PC-3 (cell line): Measurements from ENCODE around the gene PDX1. TPM values are rescaled to one million over a fixed set of nuclear protein-coding genes. Genes with fewer than 3 reads are reported as not detected.

Source experiments
- ATAC-seq: fragments of 200-7000 bp; cut with Tn5 transposase; 2 replicates; pipeline ENCODE4 v1.9.1; 2020; ENCODE audit warnings: mild to moderate bottlenecking, moderate library complexity
- BruUV-seq: library from RNA; stranded (reverse); fragments of 400-500 nt; replicated peaks from 2 replicates; lab custom pipeline; 2021; lab: Mats Ljungman, UMichigan
- CTCF ChIA-PET: fragments of 300-600 bp; sonication (Branson Sonifier 250); formaldehyde crosslinking; loops from one replicate; lab custom pipeline; 2022; ENCODE audit warnings: antibody characterized with exemption; lab: Charles Lee
- POLR2A ChIA-PET: fragments of 300-600 bp; sonication (Branson Sonifier 250); formaldehyde crosslinking; loops from one replicate; lab custom pipeline; 2022; ENCODE audit warnings: antibody characterized with exemption; ENCODE audit not compliant: unreplicated experiment; lab: Charles Lee
- DNase-seq: peaks from one replicate; pipeline ENCODE4 v3.0.0-alpha.2; 2015
- H2AFZ ChIP-seq: fragments of 300-600 bp; sonication (generic); 2 replicates; pipeline ENCODE4 v1.6.0; 2016; ENCODE audit warnings: antibody characterized with exemption, low read length
- H3F3A ChIP-seq: fragments of 300-600 bp; sonication (generic); one replicate; pipeline ENCODE4 v1.6.0; 2017; ENCODE audit warnings: antibody characterized with exemption, low read length, control low read depth, mild to moderate bottlenecking; ENCODE audit not compliant: unreplicated experiment
- H3K27ac ChIP-seq: fragments of 300-600 bp; sonication (generic); 2 replicates; pipeline ENCODE4 v1.5.1; 2016; ENCODE audit warnings: mild to moderate bottlenecking, low read length
- H3K27me3 ChIP-seq: fragments of 300-600 bp; sonication (generic); 2 replicates; pipeline ENCODE4 v1.6.1; 2016; ENCODE audit warnings: low read length, mixed read lengths
- H3K36me3 ChIP-seq: fragments of 300-600 bp; sonication (generic); 2 replicates; pipeline ENCODE4 v1.6.1; 2016; ENCODE audit warnings: low read depth, mixed run types, low read length, mixed read lengths
- H3K4me1 ChIP-seq: fragments of 300-600 bp; sonication (generic); 2 replicates; pipeline ENCODE4 v1.5.1; 2016; ENCODE audit warnings: low read length; ENCODE audit not compliant: insufficient read depth
- H3K4me2 ChIP-seq: fragments of 300-600 bp; sonication (generic); 2 replicates; pipeline ENCODE4 v1.6.0; 2016; ENCODE audit warnings: low read length
- H3K4me3 ChIP-seq: fragments of 300-600 bp; sonication (generic); 2 replicates; pipeline ENCODE4 v1.5.1; 2016; ENCODE audit warnings: mild to moderate bottlenecking, low read length, mixed read lengths
- H3K79me2 ChIP-seq: fragments of 300-600 bp; sonication (generic); 2 replicates; pipeline ENCODE4 v1.6.1; 2017; ENCODE audit warnings: low read length, mixed read lengths
- H3K9ac ChIP-seq: fragments of 300-600 bp; sonication (generic); 2 replicates; pipeline ENCODE4 v1.6.0; 2016; ENCODE audit warnings: mild to moderate bottlenecking, low read length
- H3K9me2 ChIP-seq: fragments of 300-600 bp; sonication (generic); replicated peaks from 2 replicates; pipeline ENCODE4 v1.6.1; 2016; ENCODE audit warnings: mixed run types, low read length, mixed read lengths
- H3K9me3 ChIP-seq: fragments of 300-600 bp; sonication (generic); 2 replicates; pipeline ENCODE4 v1.6.1; 2016; ENCODE audit warnings: low read length, mixed read lengths
- H4K20me1 ChIP-seq: fragments of 300-600 bp; sonication (generic); 2 replicates; pipeline ENCODE4 v1.6.1; 2016; ENCODE audit warnings: low read length, mixed read lengths
- EZH2 ChIP-seq: fragments of 300-600 bp; sonication (generic); IDR thresholded peaks from one replicate; pipeline ENCODE4 v1.6.1; 2017; ENCODE audit warnings: antibody characterized with exemption, mild to moderate bottlenecking, low read length; ENCODE audit not compliant: unreplicated experiment
- EZH2phosphoT487 ChIP-seq: fragments of 300-600 bp; sonication (generic); IDR thresholded peaks from 2 replicates; pipeline ENCODE4 v1.6.1; 2018; ENCODE audit warnings: mild to moderate bottlenecking, antibody characterized with exemption, low read length, borderline replicate concordance
- intact Hi-C: fragments of 100-400 bp; cut with micrococcal nuclease; formaldehyde crosslinking; loops from 2 replicates; pipeline ENCODE4 v1.9.0; 2023
- total RNA-seq: library from RNA; depleted of rRNA; stranded (reverse); fragments of >200 nt; gene quantifications from 2 replicates; pipeline ENCODE4 v1.2.3, GENCODE V29; 2014
- TF ChIP-seq, protein P1 (sequence below): fragments of 300-600 bp; sonication (generic); conservative IDR thresholded peaks from 2 replicates; pipeline ENCODE4 v1.5.1; 2017; ENCODE audit warnings: antibody characterized with exemption, low read depth, mild to moderate bottlenecking, low read length

Gene PDX1
- total RNA-seq, 1 experiment from 2014 or later, result not detected

DNA sequence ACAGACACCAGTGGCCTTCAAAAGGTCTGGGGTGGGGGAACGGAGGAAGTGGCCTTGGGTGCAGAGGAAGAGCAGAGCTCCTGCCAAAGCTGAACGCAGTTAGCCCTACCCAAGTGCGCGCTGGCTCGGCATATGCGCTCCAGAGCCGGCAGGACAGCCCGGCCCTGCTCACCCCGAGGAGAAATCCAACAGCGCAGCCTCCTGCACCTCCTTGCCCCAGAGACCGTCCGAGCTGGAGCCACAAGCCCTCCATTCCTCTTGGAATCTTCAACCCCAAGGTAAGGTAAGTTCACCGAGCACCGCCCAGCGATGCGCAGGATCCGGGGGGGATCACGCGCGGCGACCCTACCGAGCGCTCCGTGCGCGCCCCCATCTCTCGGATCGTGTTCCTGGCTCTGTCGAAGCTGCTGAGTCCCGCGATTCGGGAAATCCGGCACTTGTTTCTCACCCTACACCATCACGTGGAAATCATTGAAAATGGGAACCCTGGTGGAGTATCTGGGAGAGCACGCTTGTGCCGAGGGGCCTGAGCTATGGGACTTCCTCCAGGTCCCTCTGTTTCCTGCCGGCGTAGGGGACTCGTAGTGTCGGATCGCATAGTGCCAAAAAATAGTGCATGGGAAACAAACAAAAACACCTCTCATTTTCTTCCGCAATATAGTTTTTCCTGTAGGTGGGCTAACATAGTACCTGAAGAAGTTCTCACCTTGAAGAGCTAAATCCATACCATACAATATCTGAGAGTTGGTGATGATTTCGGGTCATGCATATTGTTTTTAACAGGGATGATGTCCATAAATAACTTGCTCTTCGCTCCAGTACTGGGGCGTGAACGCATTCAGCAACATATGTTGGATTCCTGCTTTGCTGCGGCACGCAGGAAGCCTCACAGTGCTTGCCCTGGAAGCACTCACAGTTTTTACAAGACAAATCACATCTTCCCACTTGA is 9.3 kb downstream of the PDX1 start:
- no TSS peak for BruUV-seq
- Histone ChIP-seq H3K36me3 (no peaks in the 10 kb centered on the region), H2AFZ (no peak overlapping the region), H4K20me1 (no peaks in the 10 kb centered on the region), H3K27me3 (peaks cover 49% of the 10 kb centered on the region), H3K4me1 (no peaks in the 10 kb centered on the region), H3K79me2 (no peaks in the 10 kb centered on the region), H3K27ac (no peak overlapping the region), H3K9ac (no peak overlapping the region), H3K9me2 (no peaks in the 10 kb centered on the region), H3K9me3 (no peaks in the 10 kb centered on the region), H3K4me2 (no peak overlapping the region), H3K4me3 (no peak overlapping the region), H3F3A (no peaks in the 10 kb centered on the region)
- TF ChIP-seq EZH2phosphoT487 (no peak), EZH2 (no peak)
- TF ChIP-seq, protein P1, sequence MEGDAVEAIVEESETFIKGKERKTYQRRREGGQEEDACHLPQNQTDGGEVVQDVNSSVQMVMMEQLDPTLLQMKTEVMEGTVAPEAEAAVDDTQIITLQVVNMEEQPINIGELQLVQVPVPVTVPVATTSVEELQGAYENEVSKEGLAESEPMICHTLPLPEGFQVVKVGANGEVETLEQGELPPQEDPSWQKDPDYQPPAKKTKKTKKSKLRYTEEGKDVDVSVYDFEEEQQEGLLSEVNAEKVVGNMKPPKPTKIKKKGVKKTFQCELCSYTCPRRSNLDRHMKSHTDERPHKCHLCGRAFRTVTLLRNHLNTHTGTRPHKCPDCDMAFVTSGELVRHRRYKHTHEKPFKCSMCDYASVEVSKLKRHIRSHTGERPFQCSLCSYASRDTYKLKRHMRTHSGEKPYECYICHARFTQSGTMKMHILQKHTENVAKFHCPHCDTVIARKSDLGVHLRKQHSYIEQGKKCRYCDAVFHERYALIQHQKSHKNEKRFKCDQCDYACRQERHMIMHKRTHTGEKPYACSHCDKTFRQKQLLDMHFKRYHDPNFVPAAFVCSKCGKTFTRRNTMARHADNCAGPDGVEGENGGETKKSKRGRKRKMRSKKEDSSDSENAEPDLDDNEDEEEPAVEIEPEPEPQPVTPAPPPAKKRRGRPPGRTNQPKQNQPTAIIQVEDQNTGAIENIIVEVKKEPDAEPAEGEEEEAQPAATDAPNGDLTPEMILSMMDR, result no peak
- DNase-seq (no peak), ATAC-seq (no peak)
- ChIA-PET CTCF (no interaction called here), POLR2A (no interaction called here)
- intact Hi-C loops, result no loop called here

DNA sequence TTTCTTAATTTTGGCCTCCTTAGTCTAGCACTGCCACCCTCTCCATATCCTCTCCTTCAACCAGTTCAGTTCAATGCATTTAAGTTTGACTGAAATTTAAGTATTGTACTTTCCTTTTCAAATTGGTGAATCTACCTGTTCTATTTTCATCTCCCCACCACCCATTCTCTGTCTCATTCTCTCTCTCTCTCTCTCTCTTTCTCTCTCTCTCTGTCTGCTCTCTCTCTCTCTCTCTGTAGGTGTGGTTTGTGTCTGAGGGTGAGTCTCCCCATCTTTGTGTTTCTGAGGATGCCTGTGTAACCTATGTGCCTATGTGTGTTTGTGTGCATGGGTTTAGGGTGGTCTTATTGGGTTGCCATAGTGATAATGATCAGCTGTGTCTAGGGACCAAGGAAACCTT is 10.1 kb downstream of the PDX1 start:
- ChIA-PET CTCF (no interaction called here), POLR2A (no interaction called here)
- H3K79me2 ChIP-seq, result no peaks in the 10 kb centered on the region
- no peak overlapping the region for H3K4me3 ChIP-seq
- no peak for TF ChIP-seq EZH2phosphoT487
- no peak for TF ChIP-seq EZH2
- TF ChIP-seq, protein P1, result no peak
- H3K27ac ChIP-seq, result no peak overlapping the region
- DNase-seq (no peak), ATAC-seq (no peak)
- no peaks in the 10 kb centered on the region for H4K20me1 ChIP-seq
- H3F3A ChIP-seq, result no peaks in the 10 kb centered on the region
- intact Hi-C loops, result no loop called here
- H3K27me3 ChIP-seq, result peaks cover 49% of the 10 kb centered on the region
- H3K9me2 ChIP-seq, result no peaks in the 10 kb centered on the region
- H3K9me3 ChIP-seq, result no peaks in the 10 kb centered on the region
- H3K4me2 ChIP-seq, result no peak overlapping the region
- no peak overlapping the region for H3K9ac ChIP-seq
- no TSS peak for BruUV-seq
- H2AFZ ChIP-seq, result no peak overlapping the region
- H3K36me3 ChIP-seq, result no peaks in the 10 kb centered on the region
- H3K4me1 ChIP-seq, result no peaks in the 10 kb centered on the region

DNA sequence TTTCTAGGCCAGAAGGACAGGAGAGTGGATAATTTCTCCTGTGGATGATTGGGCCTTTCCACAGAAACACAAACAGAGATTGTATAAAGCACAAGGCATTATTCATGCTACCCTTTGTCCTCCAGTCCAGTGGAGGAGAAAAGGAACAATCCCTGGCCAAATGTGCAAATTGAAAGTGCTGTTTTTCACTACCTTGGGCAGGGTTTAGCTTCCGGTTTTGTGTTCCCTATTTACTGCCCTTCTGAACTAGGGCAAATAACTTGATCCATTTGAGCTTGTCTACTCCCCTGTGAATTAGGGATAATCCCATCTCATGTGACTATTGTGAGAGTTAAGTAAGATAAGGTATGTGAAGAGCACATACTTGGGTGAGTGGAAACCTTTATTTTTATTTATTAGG is 13.3 kb downstream of the PDX1 start:
- no peak overlapping the region for H3K9ac ChIP-seq
- ChIA-PET CTCF (no interaction called here), POLR2A (no interaction called here)
- ATAC-seq, result no peak
- no peaks in the 10 kb centered on the region for H4K20me1 ChIP-seq
- no peaks in the 10 kb centered on the region for H3K79me2 ChIP-seq
- no peak overlapping the region for H3K4me2 ChIP-seq
- DNase-seq, result no peak
- H3K4me1 ChIP-seq, result no peaks in the 10 kb centered on the region
- intact Hi-C loops, result no loop called here
- TF ChIP-seq EZH2phosphoT487 (no peak), EZH2 (no peak)
- TF ChIP-seq, protein P1, result no peak
- no peaks in the 10 kb centered on the region for H3F3A ChIP-seq
- no peak overlapping the region for H3K4me3 ChIP-seq
- no peaks in the 10 kb centered on the region for H3K9me2 ChIP-seq
- no peaks in the 10 kb centered on the region for H3K9me3 ChIP-seq
- no TSS peak for BruUV-seq
- H3K36me3 ChIP-seq, result no peaks in the 10 kb centered on the region
- peaks cover 21% of the 10 kb centered on the region for H3K27me3 ChIP-seq
- H2AFZ ChIP-seq, result no peak overlapping the region
- H3K27ac ChIP-seq, result no peak overlapping the region
